Astrocyte of the cerebellum (primary cell): ENCODE results near the gene CFAP74.

Source experiments
- DNase-seq: peaks from one replicate; pipeline ENCODE4 v3.0.0-alpha.2; 2011; ENCODE audit warnings: low read depth
- H3K4me3 ChIP-seq: 2 replicates; pipeline ENCODE4 v1.5.1; 2011; ENCODE audit warnings: mild to moderate bottlenecking, low read depth, low read length, moderate library complexity
- CTCF ChIP-seq: IDR thresholded peaks from 2 replicates; pipeline ENCODE4 v1.5.1; 2012; ENCODE audit warnings: low read length, low read depth, moderate library complexity, mild to moderate bottlenecking; ENCODE audit errors: missing control alignments
- in situ Hi-C: cut with HindIII; loops from 2 replicates; pipeline ENCODE4 v1.10.0; 2017; ENCODE audit warnings: low sequenced_read_pairs

Gene CFAP74

GRCh38 chr1:1974834-1975233, 28.8 kb downstream of the CFAP74 start:
- no peak overlapping the region for H3K4me3 ChIP-seq
- in situ Hi-C loops: no loop called here
- DNase-seq: no peak
- TF ChIP-seq CTCF: no peak

GRCh38 chr1:1973716-1974642, 29.6 kb downstream of the CFAP74 start:
- in situ Hi-C loops: no loop called here
- DNase-seq: no peak
- no peak for TF ChIP-seq CTCF
- H3K4me3 ChIP-seq: no peak overlapping the region

GRCh38 chr1:1972976-1973715, 30.4 kb downstream of the CFAP74 start:
- DNase-seq: no peak
- in situ Hi-C loops: no loop called here
- no peak overlapping the region for H3K4me3 ChIP-seq
- TF ChIP-seq CTCF: no peak

- no peak for DNase-seq
- in situ Hi-C loops: no loop called here
- TF ChIP-seq CTCF: no peak
- no peak overlapping the region for H3K4me3 ChIP-seq
Measured at GRCh38 chr1:1971688-1972087, 31.9 kb downstream of the CFAP74 start.

GRCh38 chr1:1971017-1971416, 32.6 kb downstream of the CFAP74 start:
- no peak for DNase-seq
- in situ Hi-C loops: no loop called here
- no peak overlapping the region for H3K4me3 ChIP-seq
- no peak for TF ChIP-seq CTCF

- DNase-seq: no peak
- TF ChIP-seq CTCF: no peak
- H3K4me3 ChIP-seq: no peak overlapping the region
- in situ Hi-C loops: no loop called here
Measured at GRCh38 chr1:1969953-1970716, 33.5 kb downstream of the CFAP74 start.
